ENCODE results near the gene MPZL2.

DNA sequence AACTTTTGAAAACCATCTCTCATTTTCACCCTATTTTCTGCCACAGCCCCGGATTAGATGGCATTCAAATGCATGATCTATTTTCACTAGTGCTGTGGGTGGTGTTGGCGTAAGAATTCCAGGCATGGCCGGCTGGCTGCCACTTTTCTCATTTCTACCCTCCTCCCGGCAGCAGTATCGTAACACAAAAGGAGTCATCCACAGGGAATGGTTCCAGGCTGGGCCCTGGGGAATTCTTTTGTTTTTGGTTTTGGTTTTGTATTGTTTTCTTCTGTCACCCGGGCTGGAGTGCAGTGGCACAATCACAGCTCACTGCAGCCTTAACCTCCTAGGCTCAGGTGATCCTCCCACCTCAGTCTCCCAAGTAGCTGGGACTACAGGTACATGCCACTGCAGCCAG lies 53.1 kb downstream of the MPZL2 start:
- TF ChIP-seq, protein P1, sequence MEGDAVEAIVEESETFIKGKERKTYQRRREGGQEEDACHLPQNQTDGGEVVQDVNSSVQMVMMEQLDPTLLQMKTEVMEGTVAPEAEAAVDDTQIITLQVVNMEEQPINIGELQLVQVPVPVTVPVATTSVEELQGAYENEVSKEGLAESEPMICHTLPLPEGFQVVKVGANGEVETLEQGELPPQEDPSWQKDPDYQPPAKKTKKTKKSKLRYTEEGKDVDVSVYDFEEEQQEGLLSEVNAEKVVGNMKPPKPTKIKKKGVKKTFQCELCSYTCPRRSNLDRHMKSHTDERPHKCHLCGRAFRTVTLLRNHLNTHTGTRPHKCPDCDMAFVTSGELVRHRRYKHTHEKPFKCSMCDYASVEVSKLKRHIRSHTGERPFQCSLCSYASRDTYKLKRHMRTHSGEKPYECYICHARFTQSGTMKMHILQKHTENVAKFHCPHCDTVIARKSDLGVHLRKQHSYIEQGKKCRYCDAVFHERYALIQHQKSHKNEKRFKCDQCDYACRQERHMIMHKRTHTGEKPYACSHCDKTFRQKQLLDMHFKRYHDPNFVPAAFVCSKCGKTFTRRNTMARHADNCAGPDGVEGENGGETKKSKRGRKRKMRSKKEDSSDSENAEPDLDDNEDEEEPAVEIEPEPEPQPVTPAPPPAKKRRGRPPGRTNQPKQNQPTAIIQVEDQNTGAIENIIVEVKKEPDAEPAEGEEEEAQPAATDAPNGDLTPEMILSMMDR (IDR thresholded peaks at IDR 0.05; ENCODE audit: insufficient read depth, low read length) = no peak
- TF ChIP-seq POLR2AphosphoS5 (IDR thresholded peaks at IDR 0.05; ENCODE audit: low read depth) (no peak), SPI1 (IDR thresholded peaks at IDR 0.05; ENCODE audit: borderline replicate concordance, low read depth) (no peak), GABPA (IDR thresholded peaks at IDR 0.05; ENCODE audit: low read depth) (no peak)
- TF ChIP-seq, protein P2, sequence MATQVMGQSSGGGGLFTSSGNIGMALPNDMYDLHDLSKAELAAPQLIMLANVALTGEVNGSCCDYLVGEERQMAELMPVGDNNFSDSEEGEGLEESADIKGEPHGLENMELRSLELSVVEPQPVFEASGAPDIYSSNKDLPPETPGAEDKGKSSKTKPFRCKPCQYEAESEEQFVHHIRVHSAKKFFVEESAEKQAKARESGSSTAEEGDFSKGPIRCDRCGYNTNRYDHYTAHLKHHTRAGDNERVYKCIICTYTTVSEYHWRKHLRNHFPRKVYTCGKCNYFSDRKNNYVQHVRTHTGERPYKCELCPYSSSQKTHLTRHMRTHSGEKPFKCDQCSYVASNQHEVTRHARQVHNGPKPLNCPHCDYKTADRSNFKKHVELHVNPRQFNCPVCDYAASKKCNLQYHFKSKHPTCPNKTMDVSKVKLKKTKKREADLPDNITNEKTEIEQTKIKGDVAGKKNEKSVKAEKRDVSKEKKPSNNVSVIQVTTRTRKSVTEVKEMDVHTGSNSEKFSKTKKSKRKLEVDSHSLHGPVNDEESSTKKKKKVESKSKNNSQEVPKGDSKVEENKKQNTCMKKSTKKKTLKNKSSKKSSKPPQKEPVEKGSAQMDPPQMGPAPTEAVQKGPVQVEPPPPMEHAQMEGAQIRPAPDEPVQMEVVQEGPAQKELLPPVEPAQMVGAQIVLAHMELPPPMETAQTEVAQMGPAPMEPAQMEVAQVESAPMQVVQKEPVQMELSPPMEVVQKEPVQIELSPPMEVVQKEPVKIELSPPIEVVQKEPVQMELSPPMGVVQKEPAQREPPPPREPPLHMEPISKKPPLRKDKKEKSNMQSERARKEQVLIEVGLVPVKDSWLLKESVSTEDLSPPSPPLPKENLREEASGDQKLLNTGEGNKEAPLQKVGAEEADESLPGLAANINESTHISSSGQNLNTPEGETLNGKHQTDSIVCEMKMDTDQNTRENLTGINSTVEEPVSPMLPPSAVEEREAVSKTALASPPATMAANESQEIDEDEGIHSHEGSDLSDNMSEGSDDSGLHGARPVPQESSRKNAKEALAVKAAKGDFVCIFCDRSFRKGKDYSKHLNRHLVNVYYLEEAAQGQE (IDR thresholded peaks at IDR 0.05; ENCODE audit: insufficient replicate concordance, low read depth) = no peak

Data from HL-60 (cell line).